HG03342 (cell line): ENCODE measurements around the gene P4HA1.
"Not testable (repeated sequence)": the region's sequence is repeated elsewhere in the genome, so short reads cannot be mapped to it uniquely, and the experiment has no call there.

Experiments
- ATAC-seq: cut with Tn5 transposase; IDR thresholded peaks from one replicate; pipeline ENCODE4 v1.9.1; 2021; ENCODE audit warnings: mild to moderate bottlenecking, moderate library complexity; ENCODE audit not compliant: unreplicated experiment

The P4HA1 gene

DNA sequence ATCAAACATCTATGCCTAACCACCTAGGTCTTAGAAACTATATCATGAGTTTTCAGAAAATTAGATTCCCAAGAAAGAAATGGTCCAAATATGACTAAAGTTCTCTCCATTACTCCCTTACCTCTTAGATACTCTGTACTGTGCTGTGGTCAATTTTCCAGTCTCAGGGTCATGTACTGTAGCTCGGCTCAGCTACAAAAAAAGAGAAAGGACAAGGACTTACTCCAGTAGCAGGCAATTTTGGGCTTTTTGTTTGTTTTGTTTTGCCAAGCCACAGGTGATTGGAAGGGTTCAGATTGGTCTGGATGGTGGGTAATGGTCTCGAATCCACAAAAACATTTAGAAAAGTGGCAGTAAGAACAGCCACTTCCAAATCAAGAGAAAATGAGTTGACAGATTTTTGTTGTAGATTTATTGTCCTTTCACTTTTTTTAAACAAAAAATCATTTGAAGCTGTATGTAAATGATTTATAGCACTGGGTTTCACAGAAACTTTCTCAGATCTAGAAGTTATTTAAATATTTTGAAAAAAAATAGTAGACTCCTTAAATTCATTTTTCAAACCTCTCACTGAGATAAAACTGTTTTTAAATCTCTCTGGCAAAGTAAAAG lies 52.8 kb downstream of the P4HA1 start:
- no peak for ATAC-seq

DNA sequence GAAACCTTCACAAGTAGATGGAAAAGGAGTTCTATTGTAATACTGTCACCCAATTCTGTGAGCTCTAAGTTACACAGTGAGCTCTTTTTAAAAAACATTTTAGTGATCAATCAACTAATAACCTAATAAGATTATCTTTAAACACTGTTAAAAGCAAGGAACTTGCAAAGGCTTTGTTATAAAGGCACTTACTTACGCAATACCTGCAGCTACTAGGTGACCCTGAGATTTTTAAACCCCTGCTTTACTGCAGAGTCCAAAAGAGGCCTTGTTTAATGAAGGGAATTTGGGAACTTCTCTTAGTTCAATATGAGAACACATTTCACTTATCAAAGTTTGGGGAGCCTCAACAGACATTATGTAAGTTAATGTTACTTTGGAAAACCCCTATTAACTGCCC lies 53.3 kb downstream of the P4HA1 start:
- ATAC-seq, result no peak

DNA sequence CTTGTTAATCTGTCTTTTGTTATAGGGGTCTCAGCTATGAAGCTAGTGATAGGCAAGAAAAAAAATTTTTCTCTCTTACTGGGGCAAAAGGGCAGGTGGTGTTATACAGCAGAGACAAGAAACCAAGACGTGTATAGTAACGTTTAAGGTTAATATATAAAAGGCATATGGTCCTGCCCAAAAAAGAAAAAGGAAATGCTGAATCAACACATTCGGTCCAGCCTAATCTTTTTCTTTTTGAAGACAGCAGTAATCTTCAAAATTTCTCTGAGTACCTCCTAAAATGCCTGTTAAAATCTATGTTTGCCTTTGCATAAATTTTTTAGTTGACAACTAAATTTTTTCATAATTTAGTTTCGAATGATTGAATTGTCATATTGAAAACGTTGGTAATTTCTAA lies 54.5 kb downstream of the P4HA1 start:
- no peak for ATAC-seq

DNA sequence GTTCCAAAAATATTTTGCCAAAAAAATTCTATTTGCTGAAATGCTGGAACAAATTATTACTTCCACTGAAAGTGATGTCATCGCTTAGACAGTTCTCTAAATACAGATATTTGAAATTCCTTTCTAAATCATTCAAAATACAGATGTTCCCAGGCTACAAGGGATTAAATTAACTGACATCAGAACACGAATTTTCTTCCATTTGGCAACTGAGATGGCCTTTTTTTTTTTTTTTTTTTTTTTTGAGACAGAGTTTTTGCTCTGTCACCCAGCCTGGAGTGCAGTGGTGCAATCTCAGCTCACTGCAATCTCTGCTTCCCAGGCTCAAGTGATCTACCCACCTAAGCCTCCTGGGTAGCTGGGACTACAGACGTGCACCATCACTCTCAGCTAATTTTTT lies 57.0 kb downstream of the P4HA1 start:
- ATAC-seq, result no peak

DNA sequence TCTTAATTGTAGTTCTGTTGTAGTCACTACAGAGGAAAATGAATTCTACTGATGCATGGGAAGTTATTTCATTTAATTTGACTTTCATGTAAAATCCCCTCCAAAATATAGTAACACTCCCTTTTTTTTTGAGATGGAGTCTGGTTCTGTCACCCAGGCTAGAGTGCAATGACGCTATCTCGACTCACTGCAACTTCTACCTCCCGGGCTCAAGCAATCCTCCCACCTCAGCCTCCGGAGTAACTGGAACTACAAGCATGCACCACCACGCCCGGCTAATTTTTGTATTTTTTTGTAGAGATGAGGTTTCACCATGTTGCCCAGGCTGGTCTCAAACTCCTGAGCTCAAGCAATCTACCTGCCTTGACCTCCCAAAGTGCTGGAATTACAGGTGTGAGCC lies 60.4 kb downstream of the P4HA1 start:
- ATAC-seq, result not testable (repeated sequence)

DNA sequence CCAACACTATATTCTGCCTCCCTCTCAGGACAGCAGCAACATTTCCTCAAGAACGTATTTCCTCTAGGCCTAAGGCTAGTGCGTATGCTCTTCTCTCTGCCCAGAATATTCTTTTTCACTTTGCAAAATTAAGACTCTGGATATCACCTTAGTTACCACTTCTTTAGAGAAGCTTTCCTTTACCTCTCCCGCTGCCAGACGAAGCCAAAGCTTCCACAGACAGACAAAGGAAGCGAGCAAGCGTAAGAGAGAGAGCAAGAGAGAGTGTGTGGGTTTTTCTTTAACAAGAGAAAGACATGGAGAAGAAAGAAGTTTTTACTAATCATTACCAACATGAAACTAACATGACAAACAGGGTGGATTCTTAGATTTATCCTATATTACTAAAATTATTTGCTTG lies 64.1 kb downstream of the P4HA1 start:
- ATAC-seq, result no peak

DNA sequence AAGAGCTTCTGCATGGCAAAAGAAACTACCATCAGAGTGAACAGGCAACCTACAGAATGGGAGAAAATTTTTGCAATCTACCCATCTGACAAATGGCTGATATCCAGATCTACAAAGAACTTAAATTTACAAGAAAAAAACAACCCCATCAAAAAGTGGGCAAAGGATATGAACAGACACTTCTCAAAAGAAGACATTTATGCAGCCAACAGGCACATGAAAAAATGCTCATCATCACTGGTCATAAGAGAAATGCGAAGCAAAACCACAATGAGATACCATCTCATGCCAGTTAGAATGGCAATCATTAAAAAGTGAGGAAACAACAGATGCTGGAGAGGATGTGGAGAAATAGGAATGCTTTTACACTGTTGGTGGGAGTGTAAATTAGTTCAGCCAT lies 70.0 kb downstream of the P4HA1 start:
- not testable (repeated sequence) for ATAC-seq

DNA sequence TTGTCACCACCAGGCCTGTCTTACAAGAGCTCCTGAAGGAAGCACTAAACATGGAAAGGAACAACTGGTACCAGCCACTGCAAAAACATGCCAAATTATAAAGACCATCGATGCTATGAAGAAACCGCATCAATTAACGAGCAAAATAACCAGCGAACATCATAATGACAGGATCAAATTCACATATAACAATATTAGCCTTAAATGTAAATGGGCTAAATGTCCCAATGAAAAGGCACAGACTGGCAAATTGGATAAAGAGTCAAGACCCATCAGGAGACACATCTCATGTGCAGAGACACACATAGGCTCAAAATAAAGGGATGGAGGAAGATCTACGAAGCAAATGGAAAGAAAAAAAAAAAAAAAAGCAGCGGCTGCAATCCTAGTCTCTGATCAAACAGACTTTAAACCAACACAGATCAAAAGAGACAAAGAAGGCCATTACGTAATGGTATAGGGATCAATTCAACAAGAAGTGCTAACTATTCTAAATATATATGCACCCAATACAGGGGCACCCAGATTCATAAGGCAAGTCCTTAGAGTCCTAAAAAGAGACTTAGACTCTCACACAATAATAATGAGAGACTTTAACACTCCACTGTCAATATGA lies 73.1 kb downstream of the P4HA1 start:
- ATAC-seq, result not testable (repeated sequence)

DNA sequence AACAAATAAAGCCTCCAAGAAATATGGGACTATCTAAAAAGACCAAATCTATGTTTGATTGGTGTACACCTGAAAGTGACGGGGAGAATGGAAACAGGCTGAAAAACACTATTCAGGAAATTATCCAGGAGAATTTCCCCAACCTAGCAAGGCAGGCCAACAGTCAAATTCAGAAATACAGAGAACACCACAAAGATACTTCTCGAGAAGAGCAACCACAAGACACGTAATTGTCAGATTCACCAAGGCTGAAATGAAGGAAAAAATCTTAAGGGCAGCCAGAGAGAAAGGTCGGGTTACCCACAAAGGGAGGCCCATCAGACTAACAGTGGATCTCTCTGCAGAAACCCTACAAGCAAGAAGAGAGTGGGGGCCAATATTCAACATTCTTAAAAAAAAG lies 73.7 kb downstream of the P4HA1 start:
- ATAC-seq, result not testable (repeated sequence)

DNA sequence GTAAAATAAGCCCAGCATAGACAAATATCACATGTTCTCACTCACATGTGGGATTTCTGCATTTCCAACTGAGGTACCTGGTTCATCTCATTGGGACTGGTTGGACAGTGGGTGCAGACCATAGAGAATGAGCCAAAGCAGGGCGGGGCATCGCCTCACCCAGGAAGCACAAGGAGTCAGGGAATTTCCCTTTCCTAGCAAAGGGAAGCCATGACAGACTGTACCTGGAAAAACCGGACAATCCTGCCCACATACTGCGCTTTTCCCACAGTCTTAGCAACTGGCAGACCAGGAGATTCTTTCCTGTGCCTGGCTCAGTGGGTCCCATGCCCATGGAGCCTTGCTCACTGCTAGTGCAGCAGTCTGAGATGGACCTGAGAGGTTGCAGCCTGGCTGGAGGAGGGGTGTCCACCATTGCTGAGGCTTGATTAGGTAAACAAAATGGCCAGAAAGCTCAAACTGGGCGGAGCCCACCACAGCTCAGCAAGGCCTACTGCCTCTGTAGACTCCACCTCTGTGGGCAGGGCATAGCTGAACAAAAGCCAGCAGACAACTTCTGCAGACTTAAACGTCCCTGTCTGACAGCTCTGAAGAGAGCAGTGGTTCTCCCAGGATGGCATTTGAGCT lies 75.0 kb downstream of the P4HA1 start:
- not testable (repeated sequence) for ATAC-seq

DNA sequence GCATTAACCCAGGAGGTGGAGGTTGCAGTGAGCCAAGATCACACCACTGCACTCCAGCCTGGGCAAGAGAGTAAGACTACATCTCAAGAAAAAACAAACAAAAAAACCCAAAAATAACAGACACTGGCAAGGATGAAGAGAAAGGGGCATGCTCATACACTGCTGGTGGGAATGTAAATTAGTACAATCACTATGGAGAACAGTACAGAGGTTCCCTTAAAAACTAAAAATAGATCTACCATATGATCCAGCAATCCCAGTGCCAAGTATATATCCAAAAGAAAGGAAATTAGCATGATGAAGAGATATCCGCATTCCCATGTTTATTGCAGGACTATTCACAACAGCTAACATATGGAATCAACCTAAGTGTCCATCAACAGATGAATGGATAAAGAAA lies 75.6 kb downstream of the P4HA1 start:
- ATAC-seq, result no peak

DNA sequence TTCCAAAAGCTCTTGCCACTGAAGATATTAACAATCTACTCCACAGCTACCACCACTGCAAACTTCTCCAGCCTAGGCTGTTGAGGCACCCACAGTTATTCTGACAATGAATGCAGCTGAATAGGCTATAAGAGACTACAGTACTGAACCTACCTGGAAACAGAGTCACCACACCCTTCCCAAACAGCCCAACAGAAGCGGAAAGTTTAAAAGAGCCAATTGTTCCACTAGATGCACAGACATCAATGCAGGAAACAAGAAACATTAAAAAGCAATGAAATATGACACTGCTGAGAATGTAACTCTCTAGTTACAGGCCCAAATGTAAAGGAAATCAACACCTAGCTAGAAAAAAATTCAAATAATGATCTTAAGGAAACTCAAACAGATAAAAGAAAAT lies 77.6 kb downstream of the P4HA1 start:
- no peak for ATAC-seq

DNA sequence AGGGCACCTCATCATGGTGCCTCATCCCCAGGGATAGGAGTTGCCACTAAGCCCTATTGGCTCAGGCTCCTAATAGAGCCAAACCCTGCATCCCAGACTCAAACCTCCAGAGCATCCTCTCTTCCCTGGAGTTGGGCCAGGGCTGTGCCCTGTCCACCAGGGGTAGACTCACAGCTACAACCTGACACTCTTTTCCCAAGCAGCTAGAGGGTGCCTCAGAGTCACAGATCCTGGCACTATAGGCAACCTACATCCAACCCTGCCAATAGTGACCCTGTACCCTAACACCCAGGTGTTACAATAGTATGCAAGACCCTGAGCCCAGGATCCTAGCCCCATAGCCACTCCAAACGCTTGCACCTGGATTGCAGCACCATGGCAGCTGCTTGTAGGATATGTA lies 78.0 kb downstream of the P4HA1 start:
- ATAC-seq, result no peak

DNA sequence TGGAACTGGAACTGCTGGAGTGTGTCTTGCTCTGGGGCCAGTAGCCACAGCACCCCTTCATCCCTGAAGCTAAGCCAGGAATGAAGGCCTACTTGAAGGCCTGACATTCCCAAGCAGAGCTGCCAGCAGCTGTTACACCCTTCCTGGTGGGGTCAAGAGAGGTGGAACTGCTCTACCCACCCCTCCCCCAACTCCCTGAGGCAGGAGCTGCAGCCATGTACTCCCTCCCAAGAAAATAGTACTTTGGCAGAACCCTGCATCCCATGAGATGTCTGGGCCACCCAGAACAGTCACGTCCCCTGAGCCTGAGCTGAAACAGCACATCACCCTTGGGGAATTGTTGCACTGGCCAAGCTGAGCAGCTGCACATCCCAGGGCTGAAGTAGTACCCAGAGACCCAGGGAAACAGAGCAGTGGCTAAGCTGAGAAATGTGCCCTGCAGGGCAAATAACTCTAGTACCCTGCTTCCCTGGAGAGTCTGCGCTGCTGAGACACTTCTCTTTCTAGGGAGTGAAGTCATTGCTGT lies 78.6 kb downstream of the P4HA1 start:
- no peak for ATAC-seq

DNA sequence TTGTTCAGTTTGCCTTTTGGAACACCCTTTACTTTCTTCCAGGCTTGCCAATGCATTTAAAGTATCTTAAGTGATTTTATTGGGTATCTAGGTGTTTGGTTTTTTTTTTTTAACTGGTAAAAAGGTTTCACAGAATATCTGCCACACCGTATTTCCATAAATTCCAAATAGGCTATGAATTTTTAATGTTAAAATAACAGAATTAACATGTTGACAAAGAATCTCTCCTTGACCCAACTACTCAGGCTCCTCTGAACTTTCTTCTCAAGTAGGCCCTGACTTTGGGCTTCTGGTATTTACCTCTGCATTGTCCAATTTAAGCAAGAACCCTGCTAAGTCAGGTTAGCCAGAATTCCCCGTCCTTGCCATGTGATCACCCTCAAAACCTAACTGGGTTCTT lies 80.9 kb downstream of the P4HA1 start:
- ATAC-seq, result no peak

DNA sequence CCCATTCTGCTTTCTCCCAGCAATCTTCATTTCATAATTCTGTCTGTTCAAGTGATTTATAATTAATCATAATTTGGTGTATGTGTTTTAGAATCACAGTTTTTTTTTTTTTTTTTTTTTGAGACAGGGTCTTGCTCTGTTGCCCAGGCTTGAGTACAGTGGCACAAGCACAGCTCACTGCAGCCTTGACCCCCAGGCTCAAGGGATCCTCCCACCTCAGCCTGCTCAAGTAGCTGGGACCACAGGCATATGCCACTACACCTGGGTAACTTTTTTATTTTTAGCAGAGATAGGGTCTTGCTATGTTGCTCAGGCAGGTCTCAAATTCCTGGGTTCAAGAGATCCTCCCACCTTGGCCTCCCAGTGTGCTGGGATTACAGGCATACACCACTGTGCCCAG lies 92.8 kb downstream of the P4HA1 start:
- ATAC-seq, result no peak

DNA sequence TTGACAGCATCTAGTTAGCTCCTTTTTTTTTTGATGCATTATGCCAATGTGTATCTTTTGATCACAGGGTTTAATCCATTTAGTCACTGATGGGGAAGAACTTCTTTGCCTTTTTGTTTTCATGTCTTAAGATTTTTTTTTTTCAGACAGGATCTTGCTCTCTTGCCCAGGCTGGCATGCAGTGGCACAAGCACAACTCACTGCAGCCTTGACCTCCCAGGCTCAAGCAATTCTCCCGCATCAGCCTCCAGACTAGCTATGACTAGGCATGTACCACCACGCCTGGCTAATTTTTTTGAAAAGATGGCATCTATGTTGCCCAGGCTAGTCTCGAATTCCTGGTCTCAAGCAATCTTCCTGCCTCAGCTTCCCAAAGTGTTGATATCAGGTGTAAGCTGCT lies 95.7 kb downstream of the P4HA1 start:
- ATAC-seq, result no peak

DNA sequence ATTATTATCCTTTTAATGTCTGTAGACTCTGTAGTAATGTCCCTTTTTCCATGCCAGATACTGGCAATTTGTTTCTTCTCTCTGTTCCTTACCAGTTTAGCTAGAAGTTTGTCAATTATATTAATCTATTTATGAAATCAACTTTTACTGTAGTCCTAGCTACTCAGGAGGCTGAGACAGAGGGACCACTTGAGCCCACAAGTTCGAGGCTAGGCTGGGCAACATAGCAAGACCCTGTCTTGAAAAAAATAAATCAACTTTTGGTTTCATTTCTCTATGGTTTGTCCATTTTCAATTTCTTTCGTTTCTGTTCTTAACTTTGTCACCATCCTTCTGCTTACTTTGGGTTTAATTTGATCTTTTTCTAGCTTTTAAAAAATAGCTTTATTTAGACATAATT lies 99.6 kb downstream of the P4HA1 start:
- no peak for ATAC-seq

DNA sequence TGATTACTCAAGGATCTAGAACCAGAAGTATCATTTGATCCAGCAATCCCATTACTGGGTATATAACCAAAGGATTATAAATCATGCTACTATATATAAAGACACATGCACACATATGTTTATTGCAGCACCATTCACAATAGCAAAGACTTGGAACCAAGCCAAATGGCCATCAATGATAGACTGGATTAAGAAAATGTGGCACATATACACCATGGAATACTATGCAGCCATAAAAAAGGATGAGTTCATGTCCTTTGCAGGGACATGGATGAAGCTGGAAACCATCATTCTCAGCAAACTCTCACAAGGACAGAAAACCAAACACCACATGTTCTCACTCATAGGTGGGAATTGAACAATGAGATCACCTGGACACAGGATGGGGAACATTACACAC lies 101.2 kb downstream of the P4HA1 start:
- ATAC-seq, result not testable (repeated sequence)

DNA sequence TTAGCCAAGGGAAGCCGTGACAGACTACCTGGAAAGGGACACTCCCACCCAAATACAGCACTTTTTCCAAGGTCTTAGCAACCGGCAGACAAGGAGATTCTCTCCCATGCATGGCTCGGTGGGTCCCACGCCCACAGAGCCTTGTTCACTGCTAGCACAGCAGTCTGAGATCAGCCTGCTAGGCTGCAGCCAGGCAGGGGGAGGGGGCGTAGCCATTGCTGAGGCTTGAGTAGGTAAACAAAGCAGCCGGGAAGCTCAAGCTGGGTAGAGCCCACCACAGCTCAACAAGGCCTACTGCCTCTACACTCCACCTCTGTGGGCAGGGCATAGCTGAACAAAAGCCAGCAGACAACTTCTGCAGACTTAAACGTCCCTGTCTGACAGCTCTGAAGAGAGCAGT lies 106.9 kb downstream of the P4HA1 start:
- not testable (repeated sequence) for ATAC-seq

DNA sequence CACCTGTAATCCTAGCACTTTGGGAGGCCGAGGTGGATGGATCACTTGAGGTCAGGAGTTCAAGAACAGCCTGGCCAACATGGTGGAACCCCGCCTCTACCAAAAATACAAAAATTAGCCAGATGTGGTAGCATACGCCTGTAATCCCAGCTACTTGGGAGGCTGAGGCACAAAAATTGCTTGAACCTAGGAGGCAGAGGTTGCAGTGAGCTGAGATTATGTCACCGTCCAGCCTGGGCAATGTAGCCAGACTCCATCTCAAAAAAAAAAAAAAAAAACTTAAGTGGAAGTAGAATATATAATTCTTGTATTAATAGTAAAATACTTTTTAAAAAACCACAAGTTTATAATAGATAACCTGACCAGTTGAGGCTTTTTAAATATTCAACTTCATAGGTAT lies 112.0 kb downstream of the P4HA1 start:
- ATAC-seq, result not testable (repeated sequence)

DNA sequence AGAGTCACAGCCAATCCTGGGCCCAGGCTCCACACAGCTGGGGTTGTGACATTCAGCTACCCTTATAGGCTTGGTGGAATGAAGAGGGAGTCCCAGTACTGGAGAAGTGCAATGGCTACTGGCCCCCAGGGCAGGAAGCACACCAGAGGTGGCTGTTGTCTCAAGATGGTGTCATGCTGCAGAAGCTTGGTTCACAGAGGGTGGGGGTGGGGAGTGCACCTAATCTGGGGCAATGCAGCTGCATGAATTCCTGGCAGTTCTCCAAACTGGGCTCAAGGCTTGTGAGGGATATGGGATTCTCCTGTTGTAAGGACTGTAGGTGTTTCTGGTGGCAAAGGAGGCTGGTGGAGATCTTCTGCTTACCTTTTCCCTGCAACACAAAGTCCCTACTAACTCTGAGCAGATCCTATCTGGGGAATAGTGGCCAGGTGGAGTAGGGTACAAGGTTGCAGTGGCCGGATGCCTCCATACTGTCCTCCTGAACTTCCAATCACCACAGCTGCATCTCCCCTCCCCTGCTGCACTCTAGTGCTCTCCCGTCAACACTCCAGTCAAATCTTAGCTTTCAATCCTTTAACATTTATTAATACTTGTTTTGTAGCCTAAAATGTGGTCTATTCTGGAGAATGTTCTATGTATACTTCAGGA lies 114.7 kb downstream of the P4HA1 start:
- ATAC-seq, result no peak
